ENCODE results near the gene KBTBD13.

Gene KBTBD13

DNA sequence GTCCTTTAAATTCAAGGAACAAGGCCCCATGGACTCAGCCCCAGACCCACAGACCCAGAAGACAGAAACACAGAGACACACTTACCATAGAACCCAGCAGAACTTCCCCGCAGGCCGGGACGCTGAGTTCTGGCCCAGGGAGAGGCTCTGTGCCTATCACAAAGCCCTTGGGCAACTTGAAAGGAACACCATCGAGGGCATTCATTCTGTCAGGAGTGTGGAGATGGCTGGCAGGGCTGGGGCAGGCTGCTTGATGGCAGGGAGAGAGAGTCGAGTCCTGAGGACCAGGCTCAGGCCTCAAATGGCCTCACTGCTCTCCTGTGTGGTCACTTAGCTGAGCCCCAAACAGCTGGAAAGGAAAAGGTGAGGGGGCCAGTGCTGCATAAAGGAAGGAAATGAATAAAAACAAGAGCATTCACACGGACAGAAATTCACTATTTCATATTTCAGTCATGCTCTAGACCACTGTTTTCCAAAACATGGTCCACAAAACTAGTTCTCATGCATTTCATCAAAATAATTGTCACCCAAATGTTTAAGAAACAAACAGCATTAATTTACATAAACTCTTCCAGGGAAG, 29.6 kb downstream of the KBTBD13 start:
- H3K36me3 ChIP-seq (ENCODE audit: insufficient read depth, low read depth, low read length) = no peaks in the 10 kb centered on the region
- no peak overlapping the region for H3K9ac ChIP-seq (ENCODE audit: low read depth, low read length)
- H3K9me3 ChIP-seq (ENCODE audit: insufficient read depth, low read depth, low read length) = no peaks in the 10 kb centered on the region
- no peak overlapping the region for H3K4me3 ChIP-seq (ENCODE audit: low read length)
- no peak overlapping the region for H3K27ac ChIP-seq (ENCODE audit: low read length)
- H3K4me1 ChIP-seq (ENCODE audit: insufficient read depth, low read length) = no peaks in the 10 kb centered on the region
- no peaks in the 10 kb centered on the region; the same call in 1 of the 2 replicates for H3K27me3 ChIP-seq (ENCODE audit: insufficient read depth, low read length)

GRCh38 chr15:65110676-65111292, 34.2 kb downstream of the KBTBD13 start:
- Histone ChIP-seq H3K9ac (ENCODE audit: low read depth, low read length) (no peak overlapping the region), H3K36me3 (ENCODE audit: insufficient read depth, low read depth, low read length) (peaks cover 25% of the 10 kb centered on the region), H3K27me3 (ENCODE audit: insufficient read depth, low read length) (no peaks in the 10 kb centered on the region), H3K9me3 (ENCODE audit: insufficient read depth, low read depth, low read length) (no peaks in the 10 kb centered on the region), H3K27ac (ENCODE audit: low read length) (no peak overlapping the region), H3K4me3 (ENCODE audit: low read length) (no peak overlapping the region), H3K4me1 (ENCODE audit: insufficient read depth, low read length) (no peaks in the 10 kb centered on the region)

GRCh38 chr15:65115086-65115485, 38.5 kb downstream of the KBTBD13 start, which contains the start of gene UBAP1L:
UBAP1L (minus strand) TSS chr15:65115200; CDS start chr15:65106215, 8,985 bp downstream.
- Histone ChIP-seq H3K36me3 (ENCODE audit: insufficient read depth, low read depth, low read length) (peaks cover 60% of the 10 kb centered on the region), H3K4me3 (ENCODE audit: low read length) (no peak within 1 kb of the TSS), H3K27ac (ENCODE audit: low read length) (no peak within 1 kb of the TSS), H3K9me3 (ENCODE audit: insufficient read depth, low read depth, low read length) (no peaks in the 10 kb centered on the region), H3K9ac (ENCODE audit: low read depth, low read length) (no peak within 1 kb of the TSS), H3K4me1 (ENCODE audit: insufficient read depth, low read length) (no peaks in the 10 kb centered on the region), H3K27me3 (ENCODE audit: insufficient read depth, low read length) (no peaks in the 10 kb centered on the region)

DNA sequence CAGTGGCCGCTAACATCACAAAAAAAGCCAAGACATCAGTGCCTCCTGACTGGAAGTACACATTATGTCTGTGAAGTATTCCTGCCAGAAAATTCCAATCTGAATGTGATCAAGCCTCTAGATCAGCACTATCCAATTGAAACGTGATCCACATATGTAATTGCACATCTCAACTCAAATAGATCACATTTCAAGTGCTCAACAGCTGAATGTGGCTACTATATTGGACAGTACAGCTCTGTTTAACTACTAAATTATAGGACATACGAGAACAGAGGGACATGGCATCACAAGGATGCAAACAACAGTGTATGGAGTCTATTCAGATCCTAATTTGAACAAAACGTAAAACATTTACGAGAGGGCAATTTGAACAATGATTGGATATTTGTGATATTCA, 39.0 kb downstream of the KBTBD13 start:
- no peaks in the 10 kb centered on the region for H3K9me3 ChIP-seq (ENCODE audit: insufficient read depth, low read depth, low read length)
- no peaks in the 10 kb centered on the region for H3K27me3 ChIP-seq (ENCODE audit: insufficient read depth, low read length)
- no peak overlapping the region for H3K4me3 ChIP-seq (ENCODE audit: low read length)
- H3K4me1 ChIP-seq (ENCODE audit: insufficient read depth, low read length) = no peaks in the 10 kb centered on the region
- peaks cover 60% of the 10 kb centered on the region for H3K36me3 ChIP-seq (ENCODE audit: insufficient read depth, low read depth, low read length)
- no peak overlapping the region for H3K27ac ChIP-seq (ENCODE audit: low read length)
- no peak overlapping the region for H3K9ac ChIP-seq (ENCODE audit: low read depth, low read length)
